PC-3 (cell line): ENCODE measurements around the gene ATF6B. TPM values are rescaled to one million over a fixed set of nuclear protein-coding genes. Genes with fewer than 3 reads are reported as not detected.

Source experiments
- ATAC-seq: fragments of 200-7000 bp; cut with Tn5 transposase; 2 replicates; pipeline ENCODE4 v1.9.1; 2020; ENCODE audit warnings: mild to moderate bottlenecking, moderate library complexity
- BruUV-seq: library from RNA; stranded (reverse); fragments of 400-500 nt; replicated peaks from 2 replicates; lab custom pipeline; 2021; lab: Mats Ljungman, UMichigan
- CTCF ChIA-PET: fragments of 300-600 bp; sonication (Branson Sonifier 250); formaldehyde crosslinking; loops from one replicate; lab custom pipeline; 2022; ENCODE audit warnings: antibody characterized with exemption; lab: Charles Lee
- POLR2A ChIA-PET: fragments of 300-600 bp; sonication (Branson Sonifier 250); formaldehyde crosslinking; loops from one replicate; lab custom pipeline; 2022; ENCODE audit warnings: antibody characterized with exemption; ENCODE audit not compliant: unreplicated experiment; lab: Charles Lee
- DNase-seq: peaks from one replicate; pipeline ENCODE4 v3.0.0-alpha.2; 2015
- H2AFZ ChIP-seq: fragments of 300-600 bp; sonication (generic); 2 replicates; pipeline ENCODE4 v1.6.0; 2016; ENCODE audit warnings: antibody characterized with exemption, low read length
- H3F3A ChIP-seq: fragments of 300-600 bp; sonication (generic); one replicate; pipeline ENCODE4 v1.6.0; 2017; ENCODE audit warnings: antibody characterized with exemption, low read length, control low read depth, mild to moderate bottlenecking; ENCODE audit not compliant: unreplicated experiment
- H3K27ac ChIP-seq: fragments of 300-600 bp; sonication (generic); 2 replicates; pipeline ENCODE4 v1.5.1; 2016; ENCODE audit warnings: mild to moderate bottlenecking, low read length
- H3K27me3 ChIP-seq: fragments of 300-600 bp; sonication (generic); 2 replicates; pipeline ENCODE4 v1.6.1; 2016; ENCODE audit warnings: low read length, mixed read lengths
- H3K36me3 ChIP-seq: fragments of 300-600 bp; sonication (generic); 2 replicates; pipeline ENCODE4 v1.6.1; 2016; ENCODE audit warnings: low read depth, mixed run types, low read length, mixed read lengths
- H3K4me1 ChIP-seq: fragments of 300-600 bp; sonication (generic); 2 replicates; pipeline ENCODE4 v1.5.1; 2016; ENCODE audit warnings: low read length; ENCODE audit not compliant: insufficient read depth
- H3K4me2 ChIP-seq: fragments of 300-600 bp; sonication (generic); 2 replicates; pipeline ENCODE4 v1.6.0; 2016; ENCODE audit warnings: low read length
- H3K4me3 ChIP-seq: fragments of 300-600 bp; sonication (generic); 2 replicates; pipeline ENCODE4 v1.5.1; 2016; ENCODE audit warnings: mild to moderate bottlenecking, low read length, mixed read lengths
- H3K79me2 ChIP-seq: fragments of 300-600 bp; sonication (generic); 2 replicates; pipeline ENCODE4 v1.6.1; 2017; ENCODE audit warnings: low read length, mixed read lengths
- H3K9ac ChIP-seq: fragments of 300-600 bp; sonication (generic); 2 replicates; pipeline ENCODE4 v1.6.0; 2016; ENCODE audit warnings: mild to moderate bottlenecking, low read length
- H3K9me2 ChIP-seq: fragments of 300-600 bp; sonication (generic); replicated peaks from 2 replicates; pipeline ENCODE4 v1.6.1; 2016; ENCODE audit warnings: mixed run types, low read length, mixed read lengths
- H3K9me3 ChIP-seq: fragments of 300-600 bp; sonication (generic); 2 replicates; pipeline ENCODE4 v1.6.1; 2016; ENCODE audit warnings: low read length, mixed read lengths
- H4K20me1 ChIP-seq: fragments of 300-600 bp; sonication (generic); 2 replicates; pipeline ENCODE4 v1.6.1; 2016; ENCODE audit warnings: low read length, mixed read lengths
- EZH2 ChIP-seq: fragments of 300-600 bp; sonication (generic); IDR thresholded peaks from one replicate; pipeline ENCODE4 v1.6.1; 2017; ENCODE audit warnings: antibody characterized with exemption, mild to moderate bottlenecking, low read length; ENCODE audit not compliant: unreplicated experiment
- EZH2phosphoT487 ChIP-seq: fragments of 300-600 bp; sonication (generic); IDR thresholded peaks from 2 replicates; pipeline ENCODE4 v1.6.1; 2018; ENCODE audit warnings: mild to moderate bottlenecking, antibody characterized with exemption, low read length, borderline replicate concordance
- intact Hi-C: fragments of 100-400 bp; cut with micrococcal nuclease; formaldehyde crosslinking; loops from 2 replicates; pipeline ENCODE4 v1.9.0; 2023
- total RNA-seq: library from RNA; depleted of rRNA; stranded (reverse); fragments of >200 nt; gene quantifications from 2 replicates; pipeline ENCODE4 v1.2.3, GENCODE V29; 2014
- TF ChIP-seq, protein P1 (sequence below): fragments of 300-600 bp; sonication (generic); conservative IDR thresholded peaks from 2 replicates; pipeline ENCODE4 v1.5.1; 2017; ENCODE audit warnings: antibody characterized with exemption, low read depth, mild to moderate bottlenecking, low read length

The ATF6B gene
- total RNA-seq, 1 experiment from 2014 or later, result 33.4 TPM

DNA sequence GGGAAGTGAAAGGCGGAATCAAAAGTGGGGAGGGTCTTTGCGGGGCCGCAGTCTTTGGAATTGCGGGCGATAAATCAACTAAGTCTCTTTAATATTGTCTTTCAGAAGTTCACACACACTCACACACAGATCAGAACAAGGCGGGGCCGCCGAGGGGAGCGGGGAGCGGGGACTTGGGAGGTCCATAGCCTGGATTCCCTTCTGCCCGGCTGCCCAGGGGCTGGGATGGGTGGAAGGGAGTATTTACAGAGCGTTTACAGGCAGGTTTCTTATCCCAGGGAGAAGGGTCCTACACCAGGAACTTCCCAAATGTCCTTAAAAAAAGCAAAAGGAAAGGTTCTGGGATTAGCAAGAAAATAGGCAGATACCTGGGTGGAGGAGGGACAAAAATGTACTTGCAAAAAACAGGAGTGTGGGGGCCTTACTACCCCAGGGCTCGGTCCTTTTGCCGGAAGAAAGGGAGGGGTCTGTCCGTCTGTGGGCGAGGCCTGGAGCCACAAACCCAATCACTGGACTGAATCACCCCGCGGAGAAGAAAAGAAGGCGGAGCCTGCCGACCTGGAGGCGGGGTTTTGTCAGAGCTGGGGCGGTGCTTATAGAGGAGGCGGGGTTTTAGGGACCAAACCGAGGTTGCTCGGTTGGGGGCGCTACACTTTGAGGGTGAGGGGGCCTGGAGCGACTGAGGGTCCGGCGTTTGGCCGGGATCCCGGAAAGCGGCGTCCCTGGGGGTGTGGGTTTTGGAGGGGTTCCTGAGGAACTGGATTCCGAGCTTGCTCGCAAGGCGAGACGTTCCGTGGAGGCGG, 20.4 kb upstream of the ATF6B start:
- Histone ChIP-seq H3K9ac (no peak overlapping the region), H3K4me1 (peaks cover 7% of the 10 kb centered on the region), H3F3A (no peaks in the 10 kb centered on the region), H3K36me3 (no peaks in the 10 kb centered on the region), H3K9me2 (no peaks in the 10 kb centered on the region), H3K27me3 (no peaks in the 10 kb centered on the region), H3K4me2 (no peak overlapping the region), H3K4me3 (no peak overlapping the region), H4K20me1 (no peaks in the 10 kb centered on the region), H3K9me3 (no peaks in the 10 kb centered on the region), H3K27ac (no peak overlapping the region), H3K79me2 (no peaks in the 10 kb centered on the region), H2AFZ (no peak overlapping the region)
- BruUV-seq, result no TSS peak
- no peak for DNase-seq
- ChIA-PET CTCF (interaction anchor here (0.6 kb wide), 1 partner anchor 51 kb away, joined by 3 read pairs; no protein-coding TSS in a partner anchor), POLR2A (no interaction called here)
- no peak for TF ChIP-seq EZH2phosphoT487
- TF ChIP-seq, protein P1, sequence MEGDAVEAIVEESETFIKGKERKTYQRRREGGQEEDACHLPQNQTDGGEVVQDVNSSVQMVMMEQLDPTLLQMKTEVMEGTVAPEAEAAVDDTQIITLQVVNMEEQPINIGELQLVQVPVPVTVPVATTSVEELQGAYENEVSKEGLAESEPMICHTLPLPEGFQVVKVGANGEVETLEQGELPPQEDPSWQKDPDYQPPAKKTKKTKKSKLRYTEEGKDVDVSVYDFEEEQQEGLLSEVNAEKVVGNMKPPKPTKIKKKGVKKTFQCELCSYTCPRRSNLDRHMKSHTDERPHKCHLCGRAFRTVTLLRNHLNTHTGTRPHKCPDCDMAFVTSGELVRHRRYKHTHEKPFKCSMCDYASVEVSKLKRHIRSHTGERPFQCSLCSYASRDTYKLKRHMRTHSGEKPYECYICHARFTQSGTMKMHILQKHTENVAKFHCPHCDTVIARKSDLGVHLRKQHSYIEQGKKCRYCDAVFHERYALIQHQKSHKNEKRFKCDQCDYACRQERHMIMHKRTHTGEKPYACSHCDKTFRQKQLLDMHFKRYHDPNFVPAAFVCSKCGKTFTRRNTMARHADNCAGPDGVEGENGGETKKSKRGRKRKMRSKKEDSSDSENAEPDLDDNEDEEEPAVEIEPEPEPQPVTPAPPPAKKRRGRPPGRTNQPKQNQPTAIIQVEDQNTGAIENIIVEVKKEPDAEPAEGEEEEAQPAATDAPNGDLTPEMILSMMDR, result no peak
- TF ChIP-seq EZH2, result no peak
- no peak for ATAC-seq
- intact Hi-C loops, result no loop called here

DNA sequence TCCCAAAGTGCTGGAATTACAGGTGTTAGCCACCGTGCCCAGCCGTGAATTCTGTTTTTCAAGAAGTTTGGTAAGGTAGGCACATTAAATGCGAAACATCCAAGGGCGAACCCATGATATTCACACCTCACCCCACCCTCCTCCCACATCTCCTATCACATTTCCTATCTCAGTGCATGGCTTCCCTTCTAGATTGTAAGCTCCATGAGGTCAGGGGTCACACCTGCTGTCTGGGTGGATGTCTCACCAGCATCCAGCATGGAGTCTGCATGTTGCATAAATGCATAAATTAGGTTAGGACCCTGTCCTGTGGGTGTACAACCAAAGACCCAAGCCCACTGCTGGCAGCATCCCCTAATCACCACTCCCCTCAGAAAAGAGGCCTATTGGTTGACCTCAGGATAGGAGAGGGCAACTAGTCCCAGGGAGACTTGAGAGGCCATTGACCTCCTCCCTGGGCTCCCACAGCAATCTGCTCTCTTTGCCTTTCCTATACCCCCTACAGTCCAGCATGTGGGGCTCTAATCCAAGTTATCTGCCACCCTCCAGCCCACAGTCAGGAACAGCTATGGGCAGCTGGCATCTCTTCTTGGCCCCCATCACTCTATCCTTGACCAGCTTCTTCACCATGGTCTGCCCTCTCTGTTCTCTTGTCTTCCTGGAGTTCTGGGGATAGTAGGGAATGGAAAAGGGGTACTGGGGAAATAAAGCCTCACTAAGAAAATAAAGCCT, 19.5 kb upstream of the ATF6B start:
- DNase-seq (no peak), ATAC-seq (peak; percentile 33; the same call in 1 of the 2 replicates)
- POLR2A ChIA-PET, result no interaction called here
- H3K9me2 ChIP-seq, result no peaks in the 10 kb centered on the region
- no peaks in the 10 kb centered on the region for H3K79me2 ChIP-seq
- H3K9me3 ChIP-seq, result no peaks in the 10 kb centered on the region
- TF ChIP-seq EZH2 (no peak), EZH2phosphoT487 (no peak)
- TF ChIP-seq, protein P1, result no peak
- H4K20me1 ChIP-seq, result no peaks in the 10 kb centered on the region
- no peaks in the 10 kb centered on the region for H3K27me3 ChIP-seq
- BruUV-seq, result no TSS peak
- no peak overlapping the region for H3K4me3 ChIP-seq
- H3K9ac ChIP-seq, result no peak overlapping the region
- no peak overlapping the region for H2AFZ ChIP-seq
- intact Hi-C loops, result no loop called here
- H3K4me1 ChIP-seq, result no peaks in the 10 kb centered on the region
- no peaks in the 10 kb centered on the region for H3K36me3 ChIP-seq
- CTCF ChIA-PET, result no interaction called here
- no peak overlapping the region for H3K4me2 ChIP-seq
- H3F3A ChIP-seq, result no peaks in the 10 kb centered on the region
- H3K27ac ChIP-seq, result no peak overlapping the region
